ENCODE results near the gene RAI1. TPM values are rescaled to one million over a fixed set of nuclear protein-coding genes. Genes with fewer than 3 reads are reported as not detected.

Gene RAI1
- total and polyA plus RNA-seq, 10 of the 15 experiments (the other 5 are each of a cell fraction or from before 2014, with no cell fraction given): 0.66 to 37.7 (median 6.0) TPM

DNA sequence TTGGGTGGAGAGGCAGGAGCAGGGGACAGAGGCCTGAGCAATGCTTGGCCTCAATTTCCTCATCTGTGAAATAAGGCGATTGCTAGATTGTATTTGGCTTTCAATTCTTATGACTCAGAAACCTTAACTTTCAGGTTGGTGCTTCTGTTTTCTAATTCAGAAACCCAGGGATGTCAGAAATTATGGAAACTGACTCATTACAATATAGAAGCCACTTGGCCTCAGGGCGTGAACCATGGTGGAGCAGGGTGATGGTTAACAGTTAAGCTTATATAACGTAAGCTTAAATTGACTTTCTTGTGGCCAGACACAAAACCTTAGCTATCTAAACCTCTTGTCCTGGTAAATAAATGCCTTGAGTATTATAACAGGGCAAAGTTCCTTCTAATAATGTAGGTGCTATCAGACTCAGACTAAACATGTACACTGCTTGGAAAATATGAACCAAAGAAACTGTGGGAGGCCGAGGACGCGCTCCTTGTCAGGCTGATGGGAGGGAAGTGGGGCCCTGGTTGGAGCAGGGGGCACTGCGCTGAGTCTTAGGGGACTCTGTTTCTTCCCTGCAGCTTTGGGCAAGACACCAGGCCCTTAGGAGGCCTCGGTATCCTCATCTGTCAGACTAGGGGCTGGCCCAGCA lies 172.7 kb downstream of the RAI1 start:
- ChIA-PET POLR2A (interaction anchor here (1.2 kb wide), 1 partner anchor 12 kb away, joined by 4 read pairs; no protein-coding TSS in a partner anchor), RAD21 (ENCODE audit: unreplicated experiment) (interaction anchor here (1.1 to 2.2 kb wide), 4 partner anchors 18 to 119 kb away, joined by 3 to 7 read pairs (median 3); partner anchors contain the start of genes DRC3, SREBF1 and TOM1L2), SMC1A (ENCODE audit: uncharacterized antibody, unreplicated experiment) (interaction anchor here (0.8 to 4.6 kb wide), 6 partner anchors 15 to 162 kb away, joined by 3 to 28 read pairs (median 6); partner anchors contain the start of gene SREBF1), CTCF (interaction anchor here (1.1 to 10.6 kb wide), 8 partner anchors 13 to 190 kb away, joined by 3 to 86 read pairs (median 4); partner anchors contain the start of gene SREBF1)
- H3K4me3 ChIP-seq: no peak overlapping the region
- H3K27ac ChIP-seq (ENCODE audit: control insufficient read depth, insufficient read depth): no peak overlapping the region
- no peaks in the 10 kb centered on the region for H3K9me3 ChIP-seq (replicated peaks; ENCODE audit: control insufficient read depth, insufficient read depth, low read length)
- FAIRE-seq: no peak
- H3K79me2 ChIP-seq (ENCODE audit: control insufficient read depth, insufficient read depth, low read length): no peaks in the 10 kb centered on the region
- no peak overlapping the region for H2AFZ ChIP-seq (ENCODE audit: control insufficient read depth, low read depth, low read length)
- no peak overlapping the region for H3K4me2 ChIP-seq (ENCODE audit: control insufficient read depth, insufficient read depth)
- peak; percentile 8; the same call in 2 of the 3 replicates for ATAC-seq
- in situ Hi-C loops (cut with MboI) (no loop called here), intact Hi-C loops (cut with micrococcal nuclease; ENCODE audit: unreplicated experiment) (no loop called here)
- no peak overlapping the region for H3K9ac ChIP-seq (ENCODE audit: control insufficient read depth, insufficient read depth, low read length)
- 67% methylated on average over 8 of the region's 8 CpGs for WGBS (ENCODE audit: insufficient coverage, insufficient replicate concordance, low lambda C conversion rate, missing lambda C conversion rate)
- no peaks in the 10 kb centered on the region for H4K20me1 ChIP-seq (ENCODE audit: control insufficient read depth, insufficient read depth)
- peaks cover 25% of the 10 kb centered on the region for H3K4me1 ChIP-seq (ENCODE audit: control insufficient read depth, insufficient read depth, low read length)
- no TSS peak for BruUV-seq (replicated peaks)
- TF ChIP-seq, protein P1, sequence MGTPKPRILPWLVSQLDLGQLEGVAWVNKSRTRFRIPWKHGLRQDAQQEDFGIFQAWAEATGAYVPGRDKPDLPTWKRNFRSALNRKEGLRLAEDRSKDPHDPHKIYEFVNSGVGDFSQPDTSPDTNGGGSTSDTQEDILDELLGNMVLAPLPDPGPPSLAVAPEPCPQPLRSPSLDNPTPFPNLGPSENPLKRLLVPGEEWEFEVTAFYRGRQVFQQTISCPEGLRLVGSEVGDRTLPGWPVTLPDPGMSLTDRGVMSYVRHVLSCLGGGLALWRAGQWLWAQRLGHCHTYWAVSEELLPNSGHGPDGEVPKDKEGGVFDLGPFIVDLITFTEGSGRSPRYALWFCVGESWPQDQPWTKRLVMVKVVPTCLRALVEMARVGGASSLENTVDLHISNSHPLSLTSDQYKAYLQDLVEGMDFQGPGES (IDR thresholded peaks at IDR 0.05): no peak
- TF ChIP-seq RUNX3 (IDR thresholded peaks at IDR 0.05; ENCODE audit: low read length) (peak; percentile 22; the same call in 1 of the 2 replicates), JUNB (IDR thresholded peaks at IDR 0.05) (peak; percentile 52; the same call in 1 of the 2 replicates)
- no peaks in the 10 kb centered on the region for H3K36me3 ChIP-seq (ENCODE audit: control insufficient read depth in 2 of 2, insufficient read depth in 2 of 2, low read length in 1 of 2)
- no peaks in the 10 kb centered on the region for H3K27me3 ChIP-seq (replicated peaks in 1 of 2; ENCODE audit: control insufficient read depth in 2 of 2, insufficient read depth in 2 of 2, low read length in 1 of 2)
- DNase-seq (ENCODE audit: low read depth, low spot score): no peak

DNA sequence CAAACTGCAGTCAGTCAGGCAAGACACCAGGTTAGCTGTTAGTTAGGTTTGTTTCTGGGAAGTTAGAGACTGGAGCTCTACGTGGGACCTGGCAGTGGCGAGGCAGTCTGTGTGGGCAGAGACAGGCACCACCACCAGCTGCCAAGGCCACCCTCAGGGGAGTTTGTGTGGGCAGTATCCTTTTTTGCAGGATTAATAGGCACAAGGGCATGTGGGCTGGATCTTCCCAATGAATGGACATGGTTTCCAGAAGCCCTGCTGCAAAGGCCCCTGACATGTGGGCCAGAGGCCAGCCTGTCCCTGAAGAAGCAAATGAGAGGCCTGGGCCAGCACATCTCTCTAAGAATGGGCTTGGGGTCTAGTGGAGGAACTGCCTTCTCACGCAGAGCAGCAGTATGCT lies 174.7 kb downstream of the RAI1 start:
- ChIA-PET POLR2A (no interaction called here), SMC1A (ENCODE audit: uncharacterized antibody, unreplicated experiment) (interaction anchor here (0.7 to 4.6 kb wide), 5 partner anchors 11 to 47 kb away, joined by 3 to 28 read pairs (median 4); partner anchors contain the start of gene SREBF1), CTCF (interaction anchor here (0.7 to 10.6 kb wide), 6 partner anchors 29 to 178 kb away, joined by 3 to 86 read pairs (median 3); no protein-coding TSS in a partner anchor), RAD21 (ENCODE audit: unreplicated experiment) (interaction anchor here (1.0 to 2.2 kb wide), 5 partner anchors 20 to 174 kb away, joined by 3 to 9 read pairs (median 5); partner anchors contain the start of gene SREBF1)
- Histone ChIP-seq H3K4me3 (no peak overlapping the region), H3K36me3 (ENCODE audit: control insufficient read depth in 2 of 2, insufficient read depth in 2 of 2, low read length in 1 of 2) (no peaks in the 10 kb centered on the region), H3K4me1 (ENCODE audit: control insufficient read depth, insufficient read depth, low read length) (peaks cover 7% of the 10 kb centered on the region), H3K79me2 (ENCODE audit: control insufficient read depth, insufficient read depth, low read length) (no peaks in the 10 kb centered on the region), H3K27me3 (replicated peaks in 1 of 2; ENCODE audit: control insufficient read depth in 2 of 2, insufficient read depth in 2 of 2, low read length in 1 of 2) (no peaks in the 10 kb centered on the region), H3K27ac (ENCODE audit: control insufficient read depth, insufficient read depth) (no peak overlapping the region), H4K20me1 (ENCODE audit: control insufficient read depth, insufficient read depth) (no peaks in the 10 kb centered on the region), H2AFZ (ENCODE audit: control insufficient read depth, low read depth, low read length) (no peak overlapping the region), H3K9me3 (replicated peaks; ENCODE audit: control insufficient read depth, insufficient read depth, low read length) (no peaks in the 10 kb centered on the region), H3K4me2 (ENCODE audit: control insufficient read depth, insufficient read depth) (no peak overlapping the region), H3K9ac (ENCODE audit: control insufficient read depth, insufficient read depth, low read length) (no peak overlapping the region)
- intact Hi-C loops (cut with micrococcal nuclease; ENCODE audit: unreplicated experiment): no loop called here
- no TSS peak for BruUV-seq (replicated peaks)
- in situ Hi-C loops (cut with MboI): no loop called here
- WGBS (ENCODE audit: insufficient coverage, insufficient replicate concordance, low lambda C conversion rate, missing lambda C conversion rate): 82% methylated on average over 3 of the region's 3 CpGs
- TF ChIP-seq, protein P2, sequence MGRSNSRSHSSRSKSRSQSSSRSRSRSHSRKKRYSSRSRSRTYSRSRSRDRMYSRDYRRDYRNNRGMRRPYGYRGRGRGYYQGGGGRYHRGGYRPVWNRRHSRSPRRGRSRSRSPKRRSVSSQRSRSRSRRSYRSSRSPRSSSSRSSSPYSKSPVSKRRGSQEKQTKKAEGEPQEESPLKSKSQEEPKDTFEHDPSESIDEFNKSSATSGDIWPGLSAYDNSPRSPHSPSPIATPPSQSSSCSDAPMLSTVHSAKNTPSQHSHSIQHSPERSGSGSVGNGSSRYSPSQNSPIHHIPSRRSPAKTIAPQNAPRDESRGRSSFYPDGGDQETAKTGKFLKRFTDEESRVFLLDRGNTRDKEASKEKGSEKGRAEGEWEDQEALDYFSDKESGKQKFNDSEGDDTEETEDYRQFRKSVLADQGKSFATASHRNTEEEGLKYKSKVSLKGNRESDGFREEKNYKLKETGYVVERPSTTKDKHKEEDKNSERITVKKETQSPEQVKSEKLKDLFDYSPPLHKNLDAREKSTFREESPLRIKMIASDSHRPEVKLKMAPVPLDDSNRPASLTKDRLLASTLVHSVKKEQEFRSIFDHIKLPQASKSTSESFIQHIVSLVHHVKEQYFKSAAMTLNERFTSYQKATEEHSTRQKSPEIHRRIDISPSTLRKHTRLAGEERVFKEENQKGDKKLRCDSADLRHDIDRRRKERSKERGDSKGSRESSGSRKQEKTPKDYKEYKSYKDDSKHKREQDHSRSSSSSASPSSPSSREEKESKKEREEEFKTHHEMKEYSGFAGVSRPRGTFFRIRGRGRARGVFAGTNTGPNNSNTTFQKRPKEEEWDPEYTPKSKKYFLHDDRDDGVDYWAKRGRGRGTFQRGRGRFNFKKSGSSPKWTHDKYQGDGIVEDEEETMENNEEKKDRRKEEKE (IDR thresholded peaks at IDR 0.05): no peak
- TF ChIP-seq RFX5 (IDR thresholded peaks at IDR 0.05; ENCODE audit: low read depth, low read length): no peak
- no peak for TF ChIP-seq KLF5 (IDR thresholded peaks at IDR 0.05; ENCODE audit: partially characterized antibody)
- no peak for TF ChIP-seq MTA3 (IDR thresholded peaks at IDR 0.05; ENCODE audit: borderline replicate concordance, low read length)
- TF ChIP-seq BCL11A (IDR thresholded peaks at IDR 0.05; ENCODE audit: low read depth, low read length): no peak
- TF ChIP-seq TCF12 (IDR thresholded peaks at IDR 0.05; ENCODE audit: low read depth, low read length): no peak
- DNase-seq (ENCODE audit: low read depth, low spot score): no peak
- FAIRE-seq: no peak
- no peak for ATAC-seq
